GOT3 (cell line): ENCODE measurements around the gene TOP2B.

ENCODE experiments used
- DNase-seq: peaks from one replicate; lab custom pipeline; 2025; ENCODE audit warnings: mixed read lengths; lab: John Stamatoyannopoulos, UW

Gene TOP2B

GRCh38 chr3:25664812-25665314 is at the start of gene TOP2B:
TSS of gene TOP2B (minus strand) at chr3:25664907. CDS start at chr3:25664297, 610 bp downstream.
- DNase-seq, result peak; percentile 83

GRCh38 chr3:25713341-25713985 is 48.8 kb upstream of the TOP2B start:
- DNase-seq, result no peak

DNA sequence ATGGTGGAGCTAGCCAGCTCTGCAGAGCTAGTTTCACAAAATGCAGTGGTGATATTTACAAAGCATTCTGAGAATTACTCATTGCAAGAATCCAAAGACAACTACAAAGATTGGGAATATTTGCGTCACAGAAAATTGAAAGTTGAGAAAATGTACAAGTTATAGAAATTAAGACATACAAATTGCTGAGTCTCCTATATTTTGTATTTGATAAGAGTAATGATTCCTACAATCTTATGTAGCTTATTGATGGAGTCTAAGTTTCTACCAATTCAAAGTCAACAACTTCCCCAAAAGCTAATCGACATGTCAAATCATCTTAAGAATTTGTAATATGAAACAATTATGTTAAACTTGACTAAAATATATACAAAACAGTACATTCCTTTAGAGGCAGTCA is 46.4 kb upstream of the TOP2B start:
- no peak for DNase-seq

DNA sequence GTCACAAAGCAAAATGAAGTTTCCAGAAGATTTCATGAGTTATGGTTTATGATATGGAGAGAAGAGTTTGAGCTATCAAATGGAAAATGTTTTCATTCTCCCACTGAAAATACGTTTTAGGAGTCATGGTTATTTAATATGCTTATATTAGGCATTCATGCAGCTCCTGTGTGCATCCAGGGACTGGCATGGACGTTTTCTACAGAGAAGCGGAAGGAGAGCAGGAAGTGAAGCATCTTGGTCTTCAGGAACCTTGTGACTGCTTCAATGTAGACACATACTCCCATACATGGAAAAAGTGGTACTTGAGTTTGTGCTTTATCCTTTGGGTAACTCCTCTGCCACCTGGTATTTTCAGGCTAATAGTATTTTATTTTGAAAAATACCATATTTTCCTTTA is 43.3 kb upstream of the TOP2B start:
- no peak for DNase-seq

- no peak for DNase-seq
Observed at GRCh38 chr3:25707268-25707926, 42.7 kb upstream of the TOP2B start.

DNA sequence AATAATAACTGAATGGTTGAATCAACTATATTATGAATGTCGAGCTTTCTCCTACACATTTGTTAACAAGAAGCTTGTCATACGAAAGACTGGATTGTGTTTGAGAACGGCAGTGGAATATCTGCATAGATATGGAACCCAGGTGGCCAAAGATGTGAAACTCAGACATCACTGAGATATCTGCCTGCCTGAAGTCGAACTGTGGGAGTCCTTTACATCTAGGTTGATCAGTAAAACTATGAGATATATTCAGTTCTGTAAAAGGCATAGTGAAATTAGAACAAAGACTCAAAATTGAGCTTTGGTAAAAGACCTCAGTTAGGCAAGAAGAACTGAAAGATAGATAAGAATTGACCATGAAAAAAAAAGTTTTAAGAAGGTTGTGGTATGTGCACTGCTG is 41.5 kb upstream of the TOP2B start:
- DNase-seq, result no peak

DNA sequence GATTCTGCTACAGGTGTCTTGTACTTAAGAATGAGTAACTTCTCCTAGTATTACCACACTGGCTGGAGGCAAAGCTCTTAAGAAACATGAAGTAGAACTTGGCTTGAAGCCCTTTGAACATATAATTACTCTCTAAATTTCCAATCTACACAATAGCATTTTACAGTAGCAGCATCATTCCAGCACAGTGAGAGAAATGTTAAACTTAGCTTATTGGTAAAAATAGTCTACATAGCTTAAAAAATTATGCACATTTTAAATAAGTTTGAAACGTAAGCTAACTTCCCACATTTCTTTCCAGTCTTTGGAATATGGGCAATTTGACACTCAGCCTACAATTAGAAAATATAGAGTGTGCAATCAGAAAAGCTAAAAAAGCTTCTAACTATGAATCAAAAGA is 32.8 kb upstream of the TOP2B start:
- no peak for DNase-seq

DNA sequence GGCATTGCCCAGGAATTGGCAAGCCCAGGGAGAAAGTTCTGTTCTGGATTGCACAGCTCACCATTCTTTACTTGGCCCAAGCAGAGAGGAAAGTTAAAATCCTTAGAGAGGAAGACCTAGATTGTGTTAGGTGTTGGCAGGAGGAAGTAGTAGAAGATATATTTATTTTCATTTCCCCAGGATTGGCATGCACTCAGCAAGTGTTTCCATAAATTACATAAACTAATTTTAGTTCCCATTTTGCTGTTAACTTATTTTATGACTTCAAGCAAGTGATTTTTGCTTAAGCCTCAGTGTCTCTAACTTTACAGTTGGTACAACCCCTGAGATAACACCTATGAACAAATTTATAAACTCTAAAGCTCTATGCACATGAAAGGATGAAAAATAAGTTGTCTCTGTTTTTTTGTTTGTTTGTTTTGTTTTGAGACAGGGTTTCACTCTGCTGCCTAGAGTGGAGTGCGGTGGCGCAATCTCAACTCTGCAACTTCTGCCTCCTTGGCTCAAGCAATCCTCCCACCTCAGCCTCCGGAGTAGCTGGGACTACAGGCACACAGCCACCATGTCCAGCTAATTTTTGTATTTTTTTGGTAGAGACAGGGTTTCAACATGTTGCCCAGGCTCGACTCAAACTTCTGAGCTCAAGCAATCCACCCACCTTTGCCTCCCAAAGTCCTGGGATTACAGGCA is 31.2 kb upstream of the TOP2B start:
- no peak for DNase-seq

GRCh38 chr3:25693238-25693637 is 28.5 kb upstream of the TOP2B start:
- no peak for DNase-seq

DNA sequence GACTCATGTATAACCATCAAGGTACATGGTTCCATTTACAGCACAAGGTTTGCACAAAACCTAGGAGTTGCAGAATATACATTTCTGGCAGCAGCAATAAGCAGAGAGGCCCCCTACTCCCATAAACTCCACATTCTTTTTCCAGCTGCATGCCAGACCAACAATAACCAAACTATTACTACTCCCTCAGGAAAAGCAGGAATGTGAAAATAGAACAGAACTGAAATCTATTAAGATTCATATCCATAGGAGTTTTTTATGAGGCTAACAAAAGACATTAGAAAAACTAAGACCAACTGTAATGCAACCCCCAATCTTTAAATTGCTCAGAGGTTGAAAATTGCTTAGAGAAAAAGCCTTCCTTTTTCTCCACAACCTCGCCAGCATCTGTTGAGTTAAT is 27.6 kb upstream of the TOP2B start:
- DNase-seq, result no peak

- no peak for DNase-seq
Observed at GRCh38 chr3:25690768-25691533, 26.2 kb upstream of the TOP2B start.

DNA sequence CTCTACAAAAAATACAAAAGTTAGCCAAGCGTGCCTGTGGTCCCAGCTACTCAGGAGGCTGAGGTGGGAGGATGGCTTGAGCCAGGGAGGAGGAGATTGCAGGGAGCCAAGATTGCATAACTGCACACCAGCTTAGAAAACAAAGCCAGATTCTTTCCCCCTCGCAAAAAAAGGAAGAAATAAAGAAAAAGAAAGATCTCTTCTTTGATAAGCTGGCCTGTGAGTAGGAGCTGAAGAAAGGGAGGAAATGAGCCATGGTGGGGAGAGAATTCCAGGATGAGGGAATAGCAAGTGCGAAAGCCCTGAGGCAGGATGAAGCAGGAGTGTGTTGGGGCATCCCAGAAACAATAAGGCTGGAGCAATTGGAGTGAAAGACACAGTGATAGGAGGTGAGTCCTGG is 24.5 kb upstream of the TOP2B start:
- DNase-seq, result no peak

GRCh38 chr3:25687742-25688141 is 23.0 kb upstream of the TOP2B start:
- DNase-seq, result no peak

DNA sequence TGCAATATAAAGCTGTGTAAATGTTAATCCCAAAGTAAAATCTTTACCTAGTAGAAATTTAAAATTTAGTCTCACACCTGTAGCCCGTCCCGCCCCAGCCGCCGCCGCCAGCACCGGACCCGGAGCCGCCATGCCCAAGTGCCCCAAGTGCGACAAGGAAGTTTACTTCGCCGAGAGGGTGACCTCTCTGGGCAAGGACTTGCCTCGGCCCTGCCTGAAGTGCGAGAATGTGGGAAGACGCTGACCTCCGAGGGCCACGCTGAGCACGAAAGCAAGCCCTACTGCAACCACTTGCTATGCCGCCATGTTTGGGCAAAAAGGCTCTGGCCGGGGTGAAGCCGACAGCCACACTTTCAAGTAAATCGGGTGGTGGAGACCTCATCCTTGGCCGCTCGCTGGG is 22.1 kb upstream of the TOP2B start:
- DNase-seq, result no peak

DNA sequence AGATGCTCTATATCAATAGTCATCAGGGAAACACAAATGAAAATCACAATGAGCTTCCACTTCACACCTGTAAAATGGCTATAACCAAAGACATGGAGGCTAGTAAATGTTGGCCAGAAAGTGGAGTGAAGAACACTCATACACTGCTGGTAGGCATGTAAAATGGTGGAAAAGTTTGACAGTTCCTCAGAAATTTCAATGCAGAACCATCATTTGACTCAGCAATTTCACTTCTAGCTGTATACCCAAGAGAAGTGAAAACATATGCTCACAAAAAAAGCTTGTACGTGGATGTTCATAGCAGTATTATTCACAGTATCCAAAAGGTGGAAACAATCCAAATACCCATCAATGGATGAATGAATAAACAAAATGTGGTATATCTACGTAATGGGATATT is 19.2 kb upstream of the TOP2B start:
- no peak for DNase-seq

DNA sequence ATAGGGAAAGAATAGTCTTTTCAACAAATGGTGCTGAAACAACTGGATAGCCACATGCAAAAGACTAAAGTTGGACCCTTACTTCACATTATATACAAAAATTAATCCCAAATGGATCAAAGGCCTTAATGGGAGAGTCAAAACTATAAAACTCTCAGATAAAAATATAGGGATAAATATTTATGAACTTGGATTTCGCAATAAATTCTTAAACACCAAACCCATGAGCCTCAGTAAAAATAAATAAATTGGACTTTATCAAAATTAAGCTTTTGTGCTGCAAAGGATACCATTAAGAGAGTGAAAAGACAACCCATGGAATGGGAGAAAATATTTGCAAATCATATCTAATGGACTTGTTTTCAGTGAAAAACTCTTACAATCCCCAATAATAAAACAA is 18.7 kb upstream of the TOP2B start:
- no peak for DNase-seq

- no peak for DNase-seq
Observed at GRCh38 chr3:25679642-25680302, 15.1 kb upstream of the TOP2B start.

DNA sequence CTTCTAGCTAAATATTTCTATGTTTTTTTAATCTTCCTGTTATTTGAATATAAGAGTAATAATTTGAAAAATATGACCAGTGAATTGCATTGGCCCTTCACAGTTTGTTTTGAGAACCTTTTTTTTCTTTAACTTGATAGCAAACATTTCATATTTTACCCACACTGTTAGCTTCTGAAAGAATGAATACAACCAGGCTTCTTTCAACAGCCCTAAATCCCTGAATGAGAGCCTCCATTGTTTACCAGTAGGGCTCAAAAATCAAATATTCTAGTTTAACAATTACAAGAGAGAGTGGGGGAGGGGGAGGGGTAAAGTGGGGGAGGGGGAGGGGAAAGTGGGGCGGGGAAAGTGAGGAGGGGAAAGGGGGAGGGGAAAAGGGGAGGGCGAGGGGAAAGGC is 14.5 kb upstream of the TOP2B start:
- no peak for DNase-seq

DNA sequence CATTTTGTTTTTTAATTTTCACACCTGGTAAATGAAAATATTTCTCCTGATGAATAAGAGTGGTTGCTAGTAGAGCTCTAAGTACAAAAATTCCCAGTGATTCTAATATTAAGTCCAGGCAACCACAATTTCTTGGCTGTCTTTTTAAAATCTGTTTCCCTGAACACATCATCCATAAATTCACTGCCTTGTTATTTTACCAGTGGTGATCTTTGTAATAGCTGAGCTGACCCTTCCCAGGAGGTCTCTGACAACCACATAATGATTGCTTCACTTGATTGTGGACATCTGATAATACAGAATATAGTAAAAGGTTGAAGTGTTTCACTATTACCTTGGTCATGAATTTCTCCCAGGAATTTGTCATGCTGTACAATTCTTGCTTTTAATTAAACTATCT is 13.9 kb upstream of the TOP2B start:
- no peak for DNase-seq

GRCh38 chr3:25677121-25677520 is 12.4 kb upstream of the TOP2B start:
- DNase-seq, result no peak

DNA sequence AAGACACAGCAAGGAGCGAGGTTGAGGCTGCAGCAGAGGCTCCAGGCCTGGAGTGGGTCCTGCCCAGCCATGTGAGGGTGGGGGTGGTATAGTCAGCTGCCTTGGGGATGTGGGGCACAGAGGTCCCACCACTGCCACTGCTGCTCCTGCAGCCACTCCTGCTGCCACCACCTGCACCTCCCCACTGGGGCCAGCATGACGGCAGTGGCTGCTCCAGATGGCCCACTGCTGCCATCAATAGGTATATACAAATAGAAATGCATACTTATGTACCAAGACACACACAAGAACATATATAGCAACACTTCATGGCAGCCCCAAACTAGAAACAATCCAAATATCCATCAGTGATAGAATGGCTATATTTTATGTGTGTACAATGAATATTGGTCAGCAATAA is 10.0 kb upstream of the TOP2B start:
- DNase-seq, result no peak

- no peak for DNase-seq
Observed at GRCh38 chr3:25673738-25674298, 9.1 kb upstream of the TOP2B start.
